ENCODE measurements around the gene TALDO1.
A peak's percentile ranks its signal among the peaks of the same experiment; 100 is the strongest.

Gene TALDO1

GRCh38 chr11:747158-748006, at the start of gene TALDO1:
Gene TALDO1, plus strand, starts transcription at chr11:747464. Its CDS starts 18 bp downstream, at chr11:747482.
- peak; percentile 93 for DNase-seq

- no peak for DNase-seq
Observed at GRCh38 chr11:697811-698311, 49.4 kb upstream of the TALDO1 start.

- DNase-seq, result no peak
Observed at GRCh38 chr11:698493-699115, 48.7 kb upstream of the TALDO1 start.

- DNase-seq, result no peak
Observed at GRCh38 chr11:699116-699508, 48.2 kb upstream of the TALDO1 start.

- DNase-seq, result no peak
Observed at GRCh38 chr11:699753-700152, 47.5 kb upstream of the TALDO1 start.

GRCh38 chr11:701741-702461, 45.4 kb upstream of the TALDO1 start:
- no peak for DNase-seq

- DNase-seq, result no peak
Observed at GRCh38 chr11:702462-703461, 44.5 kb upstream of the TALDO1 start.

- no peak for DNase-seq
Observed at GRCh38 chr11:703506-703905, 43.8 kb upstream of the TALDO1 start.

- DNase-seq, result no peak
Observed at GRCh38 chr11:704228-704674, 43.0 kb upstream of the TALDO1 start.

GRCh38 chr11:704781-705645, 42.3 kb upstream of the TALDO1 start:
- DNase-seq, result no peak

- no peak for DNase-seq
Observed at GRCh38 chr11:705646-706438, 41.4 kb upstream of the TALDO1 start, which contains the start of gene EPS8L2. Gene EPS8L2, plus strand, starts transcription at chr11:706231. Its CDS starts 3,177 bp downstream, at chr11:709408.

- no peak for DNase-seq
Observed at GRCh38 chr11:706439-706956, 40.8 kb upstream of the TALDO1 start.

GRCh38 chr11:706957-707816, 40.1 kb upstream of the TALDO1 start:
- DNase-seq, result no peak

- DNase-seq, result no peak
Observed at GRCh38 chr11:707817-708420, 39.3 kb upstream of the TALDO1 start.

GRCh38 chr11:708511-708910, 38.8 kb upstream of the TALDO1 start:
- DNase-seq, result no peak

- DNase-seq, result no peak
Observed at GRCh38 chr11:709109-709997, 37.9 kb upstream of the TALDO1 start.

- no peak for DNase-seq
Observed at GRCh38 chr11:714436-714835, 32.8 kb upstream of the TALDO1 start.

Data from NCI-H1092 treated with DMSO at 0.1 percent for 48 hours (cell line).